NCI-H2029 (cell line): Measurements from ENCODE around the gene TNNC1.

Experiments used
- DNase-seq: peaks from one replicate; lab custom pipeline; 2025; lab: John Stamatoyannopoulos, UW

The TNNC1 gene

GRCh38 chr3:52453496-52454249 is at the start of gene TNNC1:
Gene TNNC1 (minus strand): TSS chr3:52454041. CDS start chr3:52454015, 26 bp downstream.
- no peak for DNase-seq

GRCh38 chr3:52502808-52503350 is 49.0 kb upstream of the TNNC1 start:
- no peak for DNase-seq

DNA sequence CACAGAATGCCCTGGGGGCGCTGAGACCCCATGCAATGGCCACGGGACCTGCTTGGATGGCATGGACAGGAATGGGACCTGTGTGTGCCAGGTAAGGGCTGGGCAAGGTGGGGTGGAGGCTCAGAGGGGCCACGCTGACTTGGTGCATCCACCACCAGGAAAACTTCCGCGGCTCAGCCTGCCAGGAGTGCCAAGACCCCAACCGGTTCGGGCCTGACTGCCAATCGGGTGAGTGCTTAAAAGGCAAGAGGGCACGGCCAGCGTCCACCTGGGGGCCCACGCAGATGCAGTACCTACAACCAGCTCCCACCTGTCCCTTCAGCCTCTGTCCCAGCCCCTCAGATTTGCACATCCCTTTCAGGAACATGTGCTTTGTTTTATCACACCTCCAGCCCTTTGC is 48.2 kb upstream of the TNNC1 start:
- DNase-seq = no peak

GRCh38 chr3:52501046-52501445 is 47.2 kb upstream of the TNNC1 start:
- no peak for DNase-seq

GRCh38 chr3:52498137-52499054 is 44.6 kb upstream of the TNNC1 start:
- DNase-seq = no peak

- no peak for DNase-seq
Measured at GRCh38 chr3:52495777-52496602, 42.1 kb upstream of the TNNC1 start.

- DNase-seq = no peak
Measured at GRCh38 chr3:52494886-52495495, 41.1 kb upstream of the TNNC1 start, which contains the start of gene STAB1. Gene STAB1 (plus strand): TSS chr3:52495338. CDS start chr3:52495414, 76 bp downstream.

- no peak for DNase-seq
Measured at GRCh38 chr3:52494445-52494844, 40.6 kb upstream of the TNNC1 start.

DNA sequence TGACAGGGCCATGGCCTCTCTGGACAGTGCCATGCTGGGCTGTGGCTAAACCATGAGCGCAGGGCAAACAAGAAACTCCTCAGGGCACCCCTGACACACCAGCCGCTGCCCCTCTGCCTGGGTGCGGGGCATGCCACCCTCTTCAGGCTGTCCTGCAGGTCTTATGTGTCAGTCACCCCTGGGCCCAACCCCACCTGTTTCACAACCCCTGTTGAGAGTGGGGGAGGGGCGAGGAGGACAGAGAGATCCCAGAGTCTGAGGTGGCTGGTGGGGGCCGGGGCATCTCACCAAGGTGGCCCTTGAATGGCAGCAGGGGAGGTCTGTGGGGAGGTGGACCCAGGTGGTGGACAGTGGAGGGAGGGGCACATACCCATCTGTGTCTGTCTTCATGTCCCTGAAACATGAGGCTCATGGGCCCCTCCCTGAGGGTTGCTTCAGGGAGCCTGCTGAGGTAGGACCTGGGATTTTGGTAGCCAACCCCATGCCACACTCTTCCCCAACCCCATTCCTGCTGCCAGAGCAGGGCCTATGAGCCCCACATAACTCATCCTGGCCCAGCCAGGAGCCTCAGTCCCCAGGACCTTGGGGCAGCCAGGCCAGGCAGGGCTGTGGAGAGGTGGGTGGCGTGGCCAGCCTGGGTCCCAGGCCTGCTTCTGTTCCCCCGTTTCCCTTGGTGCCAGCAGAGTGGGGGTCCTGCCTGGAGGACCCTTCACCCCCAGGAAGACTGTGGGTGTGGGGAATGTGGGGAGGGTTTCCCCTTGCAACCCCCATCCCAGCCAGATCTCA is 39.6 kb upstream of the TNNC1 start:
- DNase-seq = no peak

DNA sequence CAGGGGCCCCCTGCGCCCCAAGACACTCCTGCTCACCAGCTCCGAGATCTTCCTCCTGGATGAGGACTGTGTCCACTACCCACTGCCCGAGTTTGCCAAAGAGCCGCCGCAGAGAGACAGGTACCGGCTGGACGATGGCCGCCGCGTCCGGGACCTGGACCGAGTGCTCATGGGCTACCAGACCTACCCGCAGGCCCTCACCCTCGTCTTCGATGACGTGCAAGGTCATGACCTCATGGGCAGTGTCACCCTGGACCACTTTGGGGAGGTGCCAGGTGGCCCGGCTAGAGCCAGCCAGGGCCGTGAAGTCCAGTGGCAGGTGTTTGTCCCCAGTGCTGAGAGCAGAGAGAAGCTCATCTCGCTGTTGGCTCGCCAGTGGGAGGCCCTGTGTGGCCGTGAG is 38.2 kb upstream of the TNNC1 start:
- no peak for DNase-seq

DNA sequence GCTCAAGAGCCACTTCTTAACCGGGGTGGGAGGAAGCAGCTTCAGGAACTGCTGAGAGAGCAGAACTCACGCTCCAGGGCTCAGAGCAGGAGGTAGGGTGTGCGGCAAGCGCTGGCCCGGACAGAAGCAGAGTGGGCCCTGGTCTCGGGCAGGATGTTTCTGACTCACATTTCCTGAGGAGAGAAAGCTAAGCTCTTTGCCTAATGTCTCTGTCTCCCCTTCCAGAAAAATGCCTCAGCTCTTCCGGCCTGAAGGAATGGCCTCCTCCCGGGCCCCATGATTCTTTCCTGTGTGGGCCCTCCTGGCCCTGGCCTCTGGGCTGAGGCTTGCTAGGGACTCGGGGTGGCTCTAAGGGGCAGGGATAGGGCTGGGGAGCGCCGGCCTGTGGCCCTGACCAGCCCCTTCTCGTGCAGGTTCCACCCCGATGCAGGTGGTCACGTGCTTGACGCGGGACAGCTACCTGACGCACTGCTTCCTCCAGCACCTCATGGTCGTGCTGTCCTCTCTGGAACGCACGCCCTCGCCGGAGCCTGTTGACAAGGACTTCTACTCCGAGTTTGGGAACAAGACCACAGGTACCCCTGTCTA is 37.2 kb upstream of the TNNC1 start:
- DNase-seq = no peak

- no peak for DNase-seq
Measured at GRCh38 chr3:52490035-52490938, 36.4 kb upstream of the TNNC1 start.

DNA sequence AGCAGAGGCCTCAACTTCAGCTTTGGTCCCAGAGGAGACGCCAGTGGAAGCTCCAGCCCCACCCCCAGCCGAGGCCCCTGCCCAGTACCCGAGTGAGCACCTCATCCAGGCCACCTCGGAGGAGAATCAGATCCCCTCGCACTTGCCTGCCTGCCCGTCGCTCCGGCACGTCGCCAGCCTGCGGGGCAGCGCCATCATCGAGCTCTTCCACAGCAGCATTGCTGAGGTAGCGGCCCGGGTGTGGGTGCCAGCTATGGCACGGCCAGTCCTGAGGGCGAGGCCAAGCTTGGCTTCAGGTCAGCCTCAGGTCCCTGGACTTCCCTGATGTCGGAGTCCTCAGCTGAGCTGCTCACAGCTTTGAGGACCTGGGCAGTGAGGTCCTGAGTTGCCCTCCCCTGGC is 35.6 kb upstream of the TNNC1 start:
- DNase-seq = no peak

GRCh38 chr3:52488746-52489145 is 34.9 kb upstream of the TNNC1 start:
- DNase-seq = no peak

- no peak for DNase-seq
Measured at GRCh38 chr3:52487788-52488691, 34.2 kb upstream of the TNNC1 start.

GRCh38 chr3:52487050-52487787 is 33.4 kb upstream of the TNNC1 start:
- no peak for DNase-seq
